CD14-positive monocyte (primary cell): ENCODE measurements around the gene PDE4B. TPM values are rescaled to one million over a fixed set of nuclear protein-coding genes. Genes with fewer than 3 reads are reported as not detected.

Experiments used
- DNase-seq, 3 donors: peaks; one replicate each; pipeline ENCODE4 v3.0.0-alpha.2; 2011 to 2022
- H2AFZ ChIP-seq: 2 replicates; pipeline ENCODE4 v1.6.0; 2012; ENCODE audit warnings: mild to moderate bottlenecking, low read depth, low read length, inconsistent platforms; ENCODE audit not compliant: insufficient read depth, poor library complexity, severe bottlenecking
- H3K27ac ChIP-seq, 2 donors: 1 replicate in 1 of 2; 2 replicates in 1 of 2; pipeline ENCODE4 v1.5.1; 2012 to 2013; ENCODE audit warnings: low read length in 2 of 2, control low read depth in 1 of 2, inconsistent platforms in 1 of 2, low read depth in 1 of 2, mild to moderate bottlenecking in 1 of 2
- H3K27me3 ChIP-seq, 2 donors: one replicate each; pipeline versions ENCODE4 v1.6.0 to v1.6.1; 2011 to 2013; ENCODE audit warnings: low read length in 2 of 2; ENCODE audit not compliant: control insufficient read depth in 2 of 2, insufficient read depth in 2 of 2
- H3K36me3 ChIP-seq, 2 donors: replicated peaks in 1 of 2; 1 replicate in 1 of 2; 2 replicates in 1 of 2; pipeline versions ENCODE4 v1.5.1 to v1.6.1; 2012 to 2013; ENCODE audit warnings: low read length in 2 of 2, control low read depth in 1 of 2, inconsistent platforms in 1 of 2, mild to moderate bottlenecking in 1 of 2; ENCODE audit not compliant: insufficient read depth in 2 of 2, control insufficient read depth in 1 of 2
- H3K4me1 ChIP-seq, 2 donors: 1 replicate in 1 of 2; 2 replicates in 1 of 2; pipeline versions ENCODE4 v1.5.1 to v1.6.1; 2012 to 2013; ENCODE audit warnings: low read length in 2 of 2, control low read depth in 1 of 2, inconsistent platforms in 1 of 2, mild to moderate bottlenecking in 1 of 2, moderate library complexity in 1 of 2; ENCODE audit not compliant: insufficient read depth in 2 of 2, control insufficient read depth in 1 of 2
- H3K4me2 ChIP-seq: replicated peaks from 2 replicates; pipeline ENCODE3; 2012; ENCODE audit warnings: low read length, moderate library complexity, mild to moderate bottlenecking; ENCODE audit not compliant: poor library complexity, severe bottlenecking; ENCODE audit errors: extremely low read depth
- H3K4me3 ChIP-seq, 3 experiments: fragments of 200-600 bp in 1 of 3; sonication (generic) in 1 of 3; replicated peaks in 1 of 3; 1 replicate in 2 of 3; 2 replicates in 1 of 3; pipeline ENCODE4 v1.5.1; 2011 to 2013; ENCODE audit warnings: low read length in 3 of 3, mild to moderate bottlenecking in 3 of 3, control low read depth in 2 of 3, low read depth in 2 of 3, inconsistent platforms in 1 of 3, moderate library complexity in 1 of 3
- H3K79me2 ChIP-seq: 2 replicates; pipeline ENCODE4 v1.6.0; 2012; ENCODE audit warnings: mild to moderate bottlenecking, control low read depth, inconsistent platforms, low read length, moderate library complexity; ENCODE audit not compliant: insufficient read depth
- H3K9ac ChIP-seq: 2 replicates; pipeline ENCODE4 v1.6.0; 2017; ENCODE audit warnings: low read length, mild to moderate bottlenecking; ENCODE audit not compliant: insufficient read depth, poor library complexity, severe bottlenecking
- H3K9me3 ChIP-seq, 2 donors: replicated peaks in 1 of 2; 1 replicate in 1 of 2; 2 replicates in 1 of 2; pipeline versions ENCODE4 v1.5.1 to v1.6.1; 2012 to 2013; ENCODE audit warnings: low read length in 2 of 2, control low read depth in 1 of 2; ENCODE audit not compliant: control insufficient read depth in 1 of 2, insufficient read depth in 1 of 2
- H4K20me1 ChIP-seq: 2 replicates; pipeline ENCODE4 v1.6.0; 2012; ENCODE audit warnings: mild to moderate bottlenecking, low read length, control low read depth, moderate library complexity; ENCODE audit not compliant: insufficient read depth
- H3K27ac Mint-ChIP-seq, 7 donors: one replicate each; pipeline ENCODE4 v1.8.0; 2020; ENCODE audit warnings: mild to moderate bottlenecking in 7 of 7, mixed read lengths in 7 of 7, moderate library complexity in 6 of 7, inconsistent platforms in 2 of 7
- H3K27me3 Mint-ChIP-seq, 3 donors: one replicate each; pipeline ENCODE4 v1.8.0; 2021 to 2022; ENCODE audit warnings: low read depth in 3 of 3, mild to moderate bottlenecking in 3 of 3, mixed read lengths in 3 of 3, moderate library complexity in 3 of 3, inconsistent platforms in 1 of 3
- H3K36me3 Mint-ChIP-seq, 2 donors: one replicate each; pipeline ENCODE4 v1.8.0; 2020; ENCODE audit warnings: mixed read lengths in 2 of 2, inconsistent platforms in 1 of 2, mild to moderate bottlenecking in 1 of 2
- H3K4me1 Mint-ChIP-seq: one replicate; pipeline ENCODE4 v1.8.0; 2020; ENCODE audit warnings: mild to moderate bottlenecking, mixed read lengths
- H3K4me3 Mint-ChIP-seq, 2 donors: one replicate each; pipeline ENCODE4 v1.8.0; 2020; ENCODE audit warnings: mild to moderate bottlenecking in 2 of 2, mixed read lengths in 2 of 2, moderate library complexity in 1 of 2
- H3K9me3 Mint-ChIP-seq, 7 donors: one replicate each; pipeline ENCODE4 v1.8.0; 2020 to 2022; ENCODE audit warnings: mixed read lengths in 7 of 7, mild to moderate bottlenecking in 6 of 7, moderate library complexity in 6 of 7, inconsistent platforms in 2 of 7
- WGBS: methylation state at CpG from one replicate; pipeline ENCODE4 v1.1.5; 2013; ENCODE audit warnings: missing lambda C conversion rate; ENCODE audit not compliant: insufficient coverage; 5-methylcytosine and 5-hydroxymethylcytosine counted together
- intact Hi-C, 2 donors: fragments of 100-400 bp; cut with micrococcal nuclease; formaldehyde crosslinking; loops; one replicate each; pipeline versions ENCODE4 v1.15.0 to v1.15.1; 2023
- polyA plus RNA-seq, 3 donors: library from polyadenylated mRNA; depleted of rRNA in 1 of 3; unstranded in 2 of 3; stranded (reverse) in 1 of 3; fragments of 300-500 nt in 2 of 3; fragments of >200 nt in 1 of 3; fragmentation: Illumina TruSeq in 2 of 3; gene quantifications; 1 replicate in 2 of 3; 2 replicates in 1 of 3; pipeline ENCODE4 v1.2.3, GENCODE V29; 2012 to 2021
- TF ChIP-seq, protein P1 (sequence below): fragments of 200-600 bp; IDR thresholded peaks from one replicate; pipeline ENCODE4 v1.8.0; 2022; ENCODE audit warnings: antibody characterized with exemption, mild to moderate bottlenecking

The PDE4B gene
- polyA plus RNA-seq, 3 donors = 17.2 to 52.8 (median 25.2) TPM

DNA sequence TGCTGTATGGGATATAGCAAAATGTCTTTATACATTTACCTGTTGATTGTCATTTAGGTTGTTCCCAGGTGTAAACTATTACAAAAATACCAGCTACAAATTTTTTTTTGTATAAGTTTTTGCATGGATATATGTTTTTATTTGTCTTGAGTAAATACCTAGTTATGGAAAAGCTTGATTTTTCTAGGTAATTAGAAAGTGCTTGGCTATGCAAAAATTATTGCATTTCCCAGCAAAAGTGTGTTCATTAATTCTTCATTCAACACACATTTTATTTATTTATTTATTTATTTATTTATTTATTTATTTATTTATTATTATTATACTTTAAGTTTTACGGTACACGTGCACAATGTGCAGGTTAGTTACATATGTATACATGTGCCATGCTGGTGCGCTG lies 22.1 kb downstream of the PDE4B start:
- H4K20me1 ChIP-seq = no peaks in the 10 kb centered on the region
- no peak overlapping the region for H3K4me3 ChIP-seq
- TF ChIP-seq, protein P1, sequence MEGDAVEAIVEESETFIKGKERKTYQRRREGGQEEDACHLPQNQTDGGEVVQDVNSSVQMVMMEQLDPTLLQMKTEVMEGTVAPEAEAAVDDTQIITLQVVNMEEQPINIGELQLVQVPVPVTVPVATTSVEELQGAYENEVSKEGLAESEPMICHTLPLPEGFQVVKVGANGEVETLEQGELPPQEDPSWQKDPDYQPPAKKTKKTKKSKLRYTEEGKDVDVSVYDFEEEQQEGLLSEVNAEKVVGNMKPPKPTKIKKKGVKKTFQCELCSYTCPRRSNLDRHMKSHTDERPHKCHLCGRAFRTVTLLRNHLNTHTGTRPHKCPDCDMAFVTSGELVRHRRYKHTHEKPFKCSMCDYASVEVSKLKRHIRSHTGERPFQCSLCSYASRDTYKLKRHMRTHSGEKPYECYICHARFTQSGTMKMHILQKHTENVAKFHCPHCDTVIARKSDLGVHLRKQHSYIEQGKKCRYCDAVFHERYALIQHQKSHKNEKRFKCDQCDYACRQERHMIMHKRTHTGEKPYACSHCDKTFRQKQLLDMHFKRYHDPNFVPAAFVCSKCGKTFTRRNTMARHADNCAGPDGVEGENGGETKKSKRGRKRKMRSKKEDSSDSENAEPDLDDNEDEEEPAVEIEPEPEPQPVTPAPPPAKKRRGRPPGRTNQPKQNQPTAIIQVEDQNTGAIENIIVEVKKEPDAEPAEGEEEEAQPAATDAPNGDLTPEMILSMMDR = no peak
- H3K27ac ChIP-seq = no peak overlapping the region
- no peaks in the 10 kb centered on the region for H3K36me3 ChIP-seq
- intact Hi-C loops = no loop called here
- no peak for DNase-seq
- Mint-ChIP-seq H3K27me3 (peaks cover 0 to 4% (median 0%) of the 10 kb centered on the region in 3 donors), H3K4me1 (peaks cover 12% of the 10 kb centered on the region), H3K4me3 (no peak overlapping the region), H3K27ac (no peak overlapping the region), H3K36me3 (no peaks in the 10 kb centered on the region), H3K9me3 (peaks cover 0 to 3% (median 0%) of the 10 kb centered on the region in 7 donors)
- H3K27me3 ChIP-seq = no peaks in the 10 kb centered on the region
- H3K9me3 ChIP-seq = no peaks in the 10 kb centered on the region
- WGBS = no CpG with 5 or more reads among the region's 3 CpGs
- H3K79me2 ChIP-seq = no peaks in the 10 kb centered on the region
- H2AFZ ChIP-seq = no peak overlapping the region
- H3K4me2 ChIP-seq = no peak overlapping the region
- H3K9ac ChIP-seq = no peak overlapping the region
- peaks cover 8 to 20% of the 10 kb centered on the region in 2 donors for H3K4me1 ChIP-seq

DNA sequence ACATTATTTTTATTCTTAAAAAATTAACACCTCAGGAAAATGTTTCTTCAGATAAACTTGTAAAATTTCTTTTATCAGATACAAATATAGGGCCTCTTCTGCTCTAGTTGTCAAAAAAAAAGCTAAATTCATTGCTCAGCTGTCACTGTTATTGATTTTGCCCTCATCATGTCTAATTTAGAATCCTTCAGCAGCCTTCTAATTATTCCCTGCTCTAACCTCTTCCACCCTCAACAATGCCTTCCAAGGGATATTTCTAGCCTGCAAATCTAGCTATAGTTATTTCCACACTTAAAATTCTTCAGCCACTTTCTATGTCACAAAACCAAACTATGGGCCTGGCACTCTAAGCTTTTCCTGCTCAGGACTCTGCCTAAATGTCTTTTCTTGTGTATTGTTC lies 25.2 kb downstream of the PDE4B start:
- H3K9me3 ChIP-seq = no peaks in the 10 kb centered on the region

More for the DNA sequence above, 25.2 kb downstream of the PDE4B start:
- TF ChIP-seq, protein P1 = no peak
- Histone ChIP-seq H3K27ac (no peak overlapping the region), H3K4me1 (peaks cover 14 to 22% of the 10 kb centered on the region in 2 donors), H3K9ac (no peak overlapping the region), H3K4me3 (no peak overlapping the region), H3K79me2 (no peaks in the 10 kb centered on the region), H3K36me3 (no peaks in the 10 kb centered on the region), H4K20me1 (no peaks in the 10 kb centered on the region), H3K27me3 (no peaks in the 10 kb centered on the region), H3K4me2 (no peak overlapping the region), H2AFZ (no peak overlapping the region)
- no peak overlapping the region for H3K27ac Mint-ChIP-seq
- no peaks in the 10 kb centered on the region for H3K36me3 Mint-ChIP-seq
- H3K4me1 Mint-ChIP-seq = peaks cover 22% of the 10 kb centered on the region
- H3K9me3 Mint-ChIP-seq = peaks cover 0 to 3% (median 0%) of the 10 kb centered on the region in 7 donors
- peaks cover 0 to 4% (median 0%) of the 10 kb centered on the region in 3 donors for H3K27me3 Mint-ChIP-seq
- DNase-seq = no peak
- no peak overlapping the region for H3K4me3 Mint-ChIP-seq
- intact Hi-C loops = no loop called here
